GM18517 (cell line): ENCODE data around the gene CAPN14.

Source experiments
- ATAC-seq: cut with Tn5 transposase; IDR thresholded peaks from one replicate; pipeline ENCODE4 v1.9.1; 2021; ENCODE audit warnings: mild to moderate bottlenecking, moderate library complexity; ENCODE audit not compliant: unreplicated experiment

CAPN14 gene

GRCh38 chr2:31142110-31142509 is 75.2 kb downstream of the CAPN14 start:
- no peak for ATAC-seq

GRCh38 chr2:31141443-31142085 is 75.8 kb downstream of the CAPN14 start:
- ATAC-seq, result no peak

DNA sequence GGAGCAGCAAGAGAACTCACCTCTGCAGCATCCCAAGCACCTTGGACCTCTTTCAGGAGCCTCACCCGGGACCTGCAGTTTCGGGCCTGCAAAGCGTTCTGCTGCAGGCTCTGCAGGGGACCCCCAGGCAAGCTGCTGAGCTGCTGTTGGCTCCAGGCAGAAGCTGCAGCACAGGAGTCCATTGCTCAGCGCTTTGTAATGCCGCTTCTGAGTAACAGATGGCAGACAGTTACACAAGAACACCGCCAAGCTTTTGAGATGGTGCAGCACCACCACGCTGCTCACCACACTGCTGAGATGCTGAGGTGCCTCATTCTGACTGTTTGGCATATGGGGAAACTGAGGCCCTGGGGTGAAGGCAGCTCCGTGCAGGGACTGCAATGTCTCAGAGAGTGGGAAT is 77.2 kb downstream of the CAPN14 start:
- no peak for ATAC-seq

DNA sequence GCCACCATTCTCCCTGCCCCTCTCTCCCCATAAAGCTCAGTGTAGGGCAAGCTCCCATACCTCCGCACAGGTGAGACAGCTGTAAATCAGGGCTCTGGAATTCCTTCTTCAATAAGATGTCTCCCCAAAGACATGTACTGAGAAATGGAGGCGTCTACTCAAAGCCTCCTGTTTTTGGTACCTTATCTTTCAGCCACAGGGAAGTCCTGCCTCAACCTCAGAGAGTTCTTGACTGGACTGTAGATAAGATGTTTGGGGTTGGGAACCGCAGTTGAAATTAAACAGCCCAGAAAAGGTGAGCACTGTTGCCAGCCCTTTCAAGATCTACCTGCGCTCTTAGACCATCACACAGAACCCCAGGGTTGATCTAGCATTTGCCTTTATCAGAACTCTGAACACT is 77.6 kb downstream of the CAPN14 start:
- ATAC-seq, result no peak

- no peak for ATAC-seq
Observed at GRCh38 chr2:31138037-31138962, 79.0 kb downstream of the CAPN14 start, which contains the start of gene GALNT14. TSS of gene GALNT14 (minus strand) at chr2:31138440. CDS start at chr2:31138086, 354 bp downstream.

- ATAC-seq, result no peak
Observed at GRCh38 chr2:31137211-31138036, 79.9 kb downstream of the CAPN14 start.

DNA sequence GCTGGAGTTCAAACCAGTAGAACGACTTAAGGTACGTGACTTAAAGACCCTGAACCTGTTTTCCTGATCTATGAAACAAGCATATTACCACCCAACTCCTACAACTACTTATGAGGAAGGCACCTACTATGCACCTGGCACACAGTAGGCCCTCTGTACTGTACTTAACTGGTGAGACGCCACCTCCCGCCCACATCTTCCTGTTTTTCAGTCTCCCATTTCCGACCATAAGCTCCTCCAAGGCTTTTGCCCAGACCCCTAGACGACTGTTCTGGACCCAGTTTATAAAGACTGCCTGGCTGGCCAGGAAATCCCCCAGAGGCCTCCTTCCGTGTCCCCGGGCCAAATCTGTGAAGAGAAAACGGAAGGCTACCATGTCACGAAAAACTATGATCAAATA is 80.6 kb downstream of the CAPN14 start:
- no peak for ATAC-seq

- no peak for ATAC-seq
Observed at GRCh38 chr2:31136000-31136399, 81.3 kb downstream of the CAPN14 start.

DNA sequence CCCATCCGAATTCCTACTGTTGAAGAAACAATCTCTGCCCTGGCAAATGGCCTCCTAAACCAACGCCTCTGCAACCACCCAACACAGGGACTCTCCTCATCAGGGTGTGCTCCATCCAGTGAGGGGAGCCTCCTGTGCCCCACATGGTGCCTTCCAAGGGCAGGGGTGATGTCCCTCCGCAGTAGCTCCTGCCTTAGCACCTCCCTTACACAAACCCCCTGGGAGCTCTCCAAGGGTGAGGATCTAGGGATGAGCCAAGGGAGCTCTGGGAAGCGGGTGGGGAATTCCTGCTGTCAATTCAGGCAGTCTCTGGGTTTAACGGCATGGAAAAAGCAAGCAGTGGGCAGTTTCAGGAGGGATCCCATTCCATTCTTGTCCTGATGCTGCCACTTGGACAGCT is 82.8 kb downstream of the CAPN14 start:
- ATAC-seq, result no peak

GRCh38 chr2:31132786-31133185 is 84.5 kb downstream of the CAPN14 start:
- no peak for ATAC-seq

GRCh38 chr2:31131871-31132270 is 85.4 kb downstream of the CAPN14 start:
- no peak for ATAC-seq

- no peak for ATAC-seq
Observed at GRCh38 chr2:31129375-31130171, 87.7 kb downstream of the CAPN14 start.

DNA sequence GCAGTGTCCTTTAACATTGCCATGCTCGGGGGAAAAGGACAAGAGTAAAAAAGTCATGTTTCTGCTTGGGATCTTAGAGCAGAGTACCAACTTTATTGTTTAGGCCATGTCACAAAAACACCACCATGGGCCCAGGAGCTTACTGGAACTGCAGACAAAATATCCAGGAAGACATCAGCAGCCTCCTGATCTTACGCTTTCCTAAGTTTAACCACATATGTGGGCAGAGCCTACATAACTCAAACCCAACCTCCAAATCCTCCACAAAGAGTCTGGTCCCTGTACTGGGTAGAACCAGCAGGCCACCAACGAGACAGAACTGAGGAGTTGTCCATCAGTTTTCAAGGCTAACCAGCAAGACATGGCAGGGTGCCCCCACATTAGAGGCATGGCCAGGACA is 89.4 kb downstream of the CAPN14 start:
- ATAC-seq, result no peak

GRCh38 chr2:31125918-31126695 is 91.2 kb downstream of the CAPN14 start:
- no peak for ATAC-seq

DNA sequence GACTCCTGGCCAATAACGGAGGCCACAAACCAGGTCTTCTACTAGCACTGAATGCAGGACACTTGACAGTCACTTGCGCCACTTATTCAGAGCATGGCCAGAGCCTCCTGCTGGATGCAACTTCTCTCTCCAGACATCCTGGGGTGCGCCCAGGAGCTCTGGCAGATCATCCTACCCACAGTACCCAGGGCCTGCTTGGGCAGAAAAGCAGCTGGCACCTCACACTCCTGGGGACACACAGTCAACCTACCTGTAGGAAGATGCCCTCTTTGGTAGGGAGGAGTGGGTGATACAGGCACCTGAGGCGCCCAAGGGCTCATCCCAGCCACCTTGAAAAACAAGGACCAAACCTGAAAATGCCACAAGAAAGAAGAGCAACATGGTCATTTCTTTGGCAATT is 92.4 kb downstream of the CAPN14 start:
- no peak for ATAC-seq
